T1000 (cell line): ENCODE data around the gene ANKRD17.
"Not testable (repeated sequence)": the region's sequence is repeated elsewhere in the genome, so short reads cannot be mapped to it uniquely, and the experiment has no call there.

Experiments used
- DNase-seq: peaks from one replicate; lab custom pipeline; 2025; ENCODE audit warnings: mixed read lengths; lab: John Stamatoyannopoulos, UW

Gene ANKRD17

GRCh38 chr4:73258686-73259570 is at the start of gene ANKRD17:
Gene ANKRD17 (minus strand): TSS chr4:73258798. CDS start chr4:73258668, 130 bp downstream.
- DNase-seq = peak; percentile 84

- DNase-seq = no peak
Measured at GRCh38 chr4:73308286-73308685, 49.7 kb upstream of the ANKRD17 start.

GRCh38 chr4:73303711-73304110 is 45.1 kb upstream of the ANKRD17 start:
- no peak for DNase-seq

- no peak for DNase-seq
Measured at GRCh38 chr4:73299548-73300280, 41.1 kb upstream of the ANKRD17 start.

- not testable (repeated sequence) for DNase-seq
Measured at GRCh38 chr4:73292661-73293060, 34.1 kb upstream of the ANKRD17 start.

- no peak for DNase-seq
Measured at GRCh38 chr4:73281982-73282381, 23.4 kb upstream of the ANKRD17 start.

GRCh38 chr4:73281396-73281795 is 22.8 kb upstream of the ANKRD17 start:
- no peak for DNase-seq

GRCh38 chr4:73277201-73277600 is 18.6 kb upstream of the ANKRD17 start:
- no peak for DNase-seq

- no peak for DNase-seq
Measured at GRCh38 chr4:73275318-73275654, 16.7 kb upstream of the ANKRD17 start.

- no peak for DNase-seq
Measured at GRCh38 chr4:73272816-73273215, 14.2 kb upstream of the ANKRD17 start.

GRCh38 chr4:73267050-73267449 is 8.5 kb upstream of the ANKRD17 start:
- DNase-seq = no peak

- DNase-seq = no peak
Measured at GRCh38 chr4:73259571-73260090, 1.0 kb upstream of the ANKRD17 start.

GRCh38 chr4:73258436-73258685 is 237 bp downstream of the ANKRD17 start:
- DNase-seq = no peak

GRCh38 chr4:73257651-73258435 is 755 bp downstream of the ANKRD17 start:
- no peak for DNase-seq

GRCh38 chr4:73257234-73257633 is 1.4 kb downstream of the ANKRD17 start:
- peak; percentile 30 for DNase-seq

GRCh38 chr4:73255847-73256246 is 2.8 kb downstream of the ANKRD17 start:
- DNase-seq = not testable (repeated sequence)

GRCh38 chr4:73252001-73252400 is 6.6 kb downstream of the ANKRD17 start:
- DNase-seq = no peak

- DNase-seq = no peak
Measured at GRCh38 chr4:73251384-73251783, 7.2 kb downstream of the ANKRD17 start.

- no peak for DNase-seq
Measured at GRCh38 chr4:73250642-73251041, 8.0 kb downstream of the ANKRD17 start.

GRCh38 chr4:73248821-73249220 is 9.8 kb downstream of the ANKRD17 start:
- no peak for DNase-seq

- no peak for DNase-seq
Measured at GRCh38 chr4:73248416-73248815, 10.2 kb downstream of the ANKRD17 start.

GRCh38 chr4:73247100-73247499 is 11.5 kb downstream of the ANKRD17 start:
- DNase-seq = no peak
